GM06990 (cell line): ENCODE data around the gene H2BK1.

Experiments used
- DNase-seq: peaks from one replicate; pipeline ENCODE4 v3.0.0-alpha.2; 2011; ENCODE audit not compliant: insufficient read length; ENCODE audit errors: extremely low read depth
- H3K27me3 ChIP-seq: replicated peaks from 2 replicates; pipeline ENCODE4 v1.6.0; 2011; ENCODE audit warnings: low read length; ENCODE audit not compliant: control insufficient read depth, insufficient read depth
- H3K36me3 ChIP-seq: 2 replicates; pipeline ENCODE4 v1.5.1; 2011; ENCODE audit warnings: low read length; ENCODE audit not compliant: control insufficient read depth, insufficient read depth
- H3K4me3 ChIP-seq: replicated peaks from 2 replicates; pipeline ENCODE4 v1.5.1; 2011; ENCODE audit warnings: low read depth, mild to moderate bottlenecking, control low read depth, low read length
- CTCF ChIP-seq: IDR thresholded peaks from 2 replicates; pipeline ENCODE4 v1.5.1; 2011; ENCODE audit warnings: low read length, control low read depth, mild to moderate bottlenecking, inconsistent platforms; ENCODE audit not compliant: insufficient read depth, poor library complexity, severe bottlenecking

Gene H2BK1

GRCh38 chr7:151192002-151192539 is 18.2 kb downstream of the H2BK1 start:
- TF ChIP-seq CTCF, result no peak
- peaks cover 3% of the 10 kb centered on the region; the same call in 1 of the 2 replicates for H3K27me3 ChIP-seq

GRCh38 chr7:151191544-151191943 is 18.7 kb downstream of the H2BK1 start:
- Histone ChIP-seq H3K27me3 (peaks cover 3% of the 10 kb centered on the region; the same call in 1 of the 2 replicates), H3K36me3 (no peaks in the 10 kb centered on the region), H3K4me3 (no peak overlapping the region)
- no peak for TF ChIP-seq CTCF
- DNase-seq, result no peak

More at GRCh38 chr7:151192002-151192539, 18.2 kb downstream of the H2BK1 start:
- Histone ChIP-seq H3K4me3 (no peak overlapping the region), H3K36me3 (no peaks in the 10 kb centered on the region)
- DNase-seq, result no peak

- H3K4me3 ChIP-seq, result no peak overlapping the region
- peaks cover 1% of the 10 kb centered on the region; the same call in 1 of the 2 replicates for H3K27me3 ChIP-seq
- no peaks in the 10 kb centered on the region for H3K36me3 ChIP-seq
- no peak for TF ChIP-seq CTCF
- DNase-seq, result no peak
Observed at GRCh38 chr7:151189038-151189437, 21.2 kb downstream of the H2BK1 start.

GRCh38 chr7:151188252-151188542 is 22.1 kb downstream of the H2BK1 start:
- DNase-seq, result no peak
- H3K36me3 ChIP-seq, result no peaks in the 10 kb centered on the region
- TF ChIP-seq CTCF, result no peak
- peaks cover 1% of the 10 kb centered on the region; the same call in 1 of the 2 replicates for H3K27me3 ChIP-seq
- no peak overlapping the region for H3K4me3 ChIP-seq

GRCh38 chr7:151187409-151188251 is 22.7 kb downstream of the H2BK1 start:
- no peak for DNase-seq
- no peak for TF ChIP-seq CTCF
- peaks cover 1% of the 10 kb centered on the region; the same call in 1 of the 2 replicates for H3K27me3 ChIP-seq
- H3K36me3 ChIP-seq, result no peaks in the 10 kb centered on the region
- no peak overlapping the region for H3K4me3 ChIP-seq
